Muscle layer of duodenum (tissue), 2 donors: Measurements from ENCODE around the gene CLMN.

Source experiments
- H3K27ac ChIP-seq: one replicate; pipeline ENCODE4 v1.7.0; 2013; ENCODE audit warnings: mild to moderate bottlenecking, low read length
- H3K27me3 ChIP-seq: one replicate; pipeline ENCODE4 v1.7.0; 2013; ENCODE audit warnings: low read depth, mild to moderate bottlenecking, control low read depth, low read length
- H3K36me3 ChIP-seq, 2 donors: one replicate each; pipeline ENCODE4 v1.7.0; 2013; ENCODE audit warnings: low read length in 2 of 2, control low read depth in 1 of 2, mild to moderate bottlenecking in 1 of 2; ENCODE audit not compliant: insufficient read depth in 2 of 2, control insufficient read depth in 1 of 2
- H3K4me1 ChIP-seq, 2 donors: one replicate each; pipeline ENCODE4 v1.7.0; 2013; ENCODE audit warnings: low read length in 2 of 2, mild to moderate bottlenecking in 2 of 2, control low read depth in 1 of 2, moderate library complexity in 1 of 2; ENCODE audit not compliant: insufficient read depth in 2 of 2, control insufficient read depth in 1 of 2
- H3K4me3 ChIP-seq, 2 donors: one replicate each; pipeline ENCODE4 v1.7.0; 2013; ENCODE audit warnings: low read length in 2 of 2, low read depth in 1 of 2, mild to moderate bottlenecking in 1 of 2
- H3K9me3 ChIP-seq, 2 donors: one replicate each; pipeline ENCODE4 v1.7.0; 2013; ENCODE audit warnings: low read length in 2 of 2, control low read depth in 1 of 2, mild to moderate bottlenecking in 1 of 2; ENCODE audit not compliant: control insufficient read depth in 1 of 2
- donor health status: healthy.

CLMN gene

GRCh38 chr14:95191445-95192199 lies 128.1 kb downstream of the CLMN start:
- Histone ChIP-seq H3K27me3 (no peaks in the 10 kb centered on the region), H3K4me3 (no peak overlapping the region), H3K4me1 (no peaks in the 10 kb centered on the region), H3K27ac (no peak overlapping the region), H3K9me3 (no peaks in the 10 kb centered on the region), H3K36me3 (no peaks in the 10 kb centered on the region)

- no peak overlapping the region for H3K27ac ChIP-seq
- no peaks in the 10 kb centered on the region for H3K27me3 ChIP-seq
- no peaks in the 10 kb centered on the region for H3K36me3 ChIP-seq
- H3K9me3 ChIP-seq = no peaks in the 10 kb centered on the region
- H3K4me3 ChIP-seq = no peak overlapping the region
- no peaks in the 10 kb centered on the region for H3K4me1 ChIP-seq
These were observed 128.9 kb downstream of the CLMN start for GRCh38 chr14:95190857-95191256.

- Histone ChIP-seq H3K4me3 (no peak overlapping the region), H3K4me1 (peaks cover 0 to 5% of the 10 kb centered on the region in 2 donors), H3K9me3 (no peaks in the 10 kb centered on the region), H3K27ac (no peak overlapping the region), H3K27me3 (no peaks in the 10 kb centered on the region), H3K36me3 (no peaks in the 10 kb centered on the region)
These were observed 129.3 kb downstream of the CLMN start for GRCh38 chr14:95190346-95190840.

GRCh38 chr14:95189367-95190132 lies 130.2 kb downstream of the CLMN start:
- H3K27ac ChIP-seq = no peak overlapping the region

GRCh38 chr14:95188380-95188779 lies 131.3 kb downstream of the CLMN start:
- H3K9me3 ChIP-seq = no peaks in the 10 kb centered on the region
- H3K4me3 ChIP-seq = no peak overlapping the region
- no peak overlapping the region for H3K27ac ChIP-seq
- no peaks in the 10 kb centered on the region for H3K27me3 ChIP-seq
- no peaks in the 10 kb centered on the region for H3K36me3 ChIP-seq
- H3K4me1 ChIP-seq = peaks cover 14 to 23% of the 10 kb centered on the region in 2 donors

More at GRCh38 chr14:95189367-95190132, 130.2 kb downstream of the CLMN start:
- Histone ChIP-seq H3K9me3 (no peaks in the 10 kb centered on the region), H3K4me3 (no peak overlapping the region), H3K27me3 (no peaks in the 10 kb centered on the region), H3K4me1 (peaks cover 8 to 12% of the 10 kb centered on the region in 2 donors), H3K36me3 (no peaks in the 10 kb centered on the region)

GRCh38 chr14:95185767-95186392 lies 133.8 kb downstream of the CLMN start:
- Histone ChIP-seq H3K27ac (peak overlapping the region; percentile 79), H3K27me3 (no peaks in the 10 kb centered on the region), H3K4me3 (peak overlapping the region; percentile 40 to 45), H3K4me1 (peaks cover 14 to 27% of the 10 kb centered on the region in 2 donors), H3K36me3 (no peaks in the 10 kb centered on the region), H3K9me3 (no peaks in the 10 kb centered on the region)

GRCh38 chr14:95185033-95185766 lies 134.5 kb downstream of the CLMN start:
- no peaks in the 10 kb centered on the region for H3K27me3 ChIP-seq
- peak overlapping the region; percentile 40 to 45 for H3K4me3 ChIP-seq
- no peaks in the 10 kb centered on the region for H3K9me3 ChIP-seq
- peaks cover 14 to 27% of the 10 kb centered on the region in 2 donors for H3K4me1 ChIP-seq
- peak overlapping the region; percentile 79 for H3K27ac ChIP-seq
- no peaks in the 10 kb centered on the region for H3K36me3 ChIP-seq

- Histone ChIP-seq H3K27me3 (no peaks in the 10 kb centered on the region), H3K4me3 (no peak overlapping the region), H3K4me1 (peaks cover 14 to 27% of the 10 kb centered on the region in 2 donors), H3K36me3 (peaks cover 0 to 4% of the 10 kb centered on the region in 2 donors), H3K9me3 (no peaks in the 10 kb centered on the region), H3K27ac (peak overlapping the region; percentile 79)
These were observed 135.3 kb downstream of the CLMN start for GRCh38 chr14:95184413-95184790.

GRCh38 chr14:95183532-95184412 lies 135.9 kb downstream of the CLMN start:
- no peak overlapping the region for H3K4me3 ChIP-seq
- H3K4me1 ChIP-seq = peaks cover 14 to 27% of the 10 kb centered on the region in 2 donors
- H3K27me3 ChIP-seq = no peaks in the 10 kb centered on the region
- peaks cover 0 to 6% of the 10 kb centered on the region in 2 donors for H3K36me3 ChIP-seq
- no peaks in the 10 kb centered on the region for H3K9me3 ChIP-seq
- peak overlapping the region; percentile 79 for H3K27ac ChIP-seq

GRCh38 chr14:95183082-95183481 lies 136.6 kb downstream of the CLMN start:
- Histone ChIP-seq H3K9me3 (no peaks in the 10 kb centered on the region), H3K4me3 (no peak overlapping the region), H3K27ac (peak overlapping the region; percentile 79), H3K36me3 (peaks cover 0 to 6% of the 10 kb centered on the region in 2 donors), H3K27me3 (no peaks in the 10 kb centered on the region), H3K4me1 (peaks cover 14 to 27% of the 10 kb centered on the region in 2 donors)
